ENCODE results near the gene STK4. TPM values are rescaled to one million over a fixed set of nuclear protein-coding genes. Genes with fewer than 3 reads are reported as not detected.

The STK4 gene
- total RNA-seq, 1 donor from 2014 or later: 245 TPM

DNA sequence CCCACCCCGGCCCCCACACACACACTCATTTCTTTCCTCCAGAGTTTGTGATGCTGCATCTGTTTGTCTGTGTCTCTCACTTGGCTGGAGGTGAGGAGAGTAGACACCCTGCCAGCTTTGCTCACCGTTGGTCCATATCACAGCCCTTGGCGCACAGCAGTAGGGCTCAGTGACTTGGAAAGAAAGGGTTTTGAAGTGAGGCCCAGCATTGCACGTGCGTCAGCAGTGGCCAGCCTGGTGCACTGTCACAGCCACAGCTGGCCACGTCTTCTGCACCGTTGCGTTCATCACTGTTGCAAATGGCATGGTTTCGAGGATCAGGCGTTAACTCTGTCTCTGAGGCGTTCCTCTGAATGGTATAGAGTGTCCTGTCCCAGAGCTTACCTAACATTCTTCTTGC, 145.0 kb downstream of the STK4 start:
- H3K4me3 Mint-ChIP-seq: no peak overlapping the region
- H3K36me3 Mint-ChIP-seq (ENCODE audit: low read depth): no peaks in the 10 kb centered on the region
- ChIA-PET CTCF (interaction anchor here (0.8 to 2.6 kb wide), 7 partner anchors 9 to 893 kb away, joined by 3 to 16 read pairs (median 4); no protein-coding TSS in a partner anchor), POLR2A (no interaction called here)
- no peak overlapping the region for H3K27ac Mint-ChIP-seq
- no peaks in the 10 kb centered on the region for H3K9me3 Mint-ChIP-seq
- H3K4me1 Mint-ChIP-seq: no peaks in the 10 kb centered on the region
- intact Hi-C loops (cut with micrococcal nuclease): no loop called here
- no peak for ATAC-seq (ENCODE audit: low read depth)
- no peak for DNase-seq
- peaks cover 10% of the 10 kb centered on the region for H3K27me3 Mint-ChIP-seq
- no peak for TF ChIP-seq CTCF (IDR thresholded peaks at IDR 0.05)

GRCh38 chr20:45111799-45112471, 145.6 kb downstream of the STK4 start:
- POLR2A ChIA-PET: no interaction called here
- intact Hi-C loops (cut with micrococcal nuclease): loop anchor here (1.0 kb wide), 1 partner anchor 68 kb away; no protein-coding TSS in a partner anchor

GRCh38 chr20:45112754-45113153, 146.4 kb downstream of the STK4 start:
- H3K9me3 Mint-ChIP-seq: no peaks in the 10 kb centered on the region
- intact Hi-C loops (cut with micrococcal nuclease): loop anchor here (1.0 kb wide), 1 partner anchor 68 kb away; no protein-coding TSS in a partner anchor
- no peak overlapping the region for H3K4me3 Mint-ChIP-seq
- TF ChIP-seq CTCF (IDR thresholded peaks at IDR 0.05): no peak
- no peak overlapping the region for H3K27ac Mint-ChIP-seq
- ChIA-PET CTCF (interaction anchor here (1.1 to 2.6 kb wide), 5 partner anchors 17 to 894 kb away, joined by 3 to 16 read pairs (median 3); no protein-coding TSS in a partner anchor), POLR2A (no interaction called here)
- H3K4me1 Mint-ChIP-seq: no peaks in the 10 kb centered on the region
- ATAC-seq (ENCODE audit: low read depth): no peak
- peaks cover 11% of the 10 kb centered on the region for H3K27me3 Mint-ChIP-seq
- DNase-seq: no peak
- H3K36me3 Mint-ChIP-seq (ENCODE audit: low read depth): no peaks in the 10 kb centered on the region

More at GRCh38 chr20:45111799-45112471, 145.6 kb downstream of the STK4 start:
- no peak overlapping the region for H3K27ac Mint-ChIP-seq
- H3K27me3 Mint-ChIP-seq: peaks cover 9% of the 10 kb centered on the region
- CTCF ChIA-PET: interaction anchor here (0.8 to 2.6 kb wide), 7 partner anchors 16 to 893 kb away, joined by 3 to 16 read pairs (median 3); no protein-coding TSS in a partner anchor
- no peaks in the 10 kb centered on the region for H3K36me3 Mint-ChIP-seq (ENCODE audit: low read depth)
- no peak overlapping the region for H3K4me3 Mint-ChIP-seq
- ATAC-seq (ENCODE audit: low read depth): no peak
- no peaks in the 10 kb centered on the region for H3K4me1 Mint-ChIP-seq
- H3K9me3 Mint-ChIP-seq: no peaks in the 10 kb centered on the region
- DNase-seq: no peak
- no peak for TF ChIP-seq CTCF (IDR thresholded peaks at IDR 0.05)

- intact Hi-C loops (cut with micrococcal nuclease): no loop called here
- peaks cover 15% of the 10 kb centered on the region for H3K27me3 Mint-ChIP-seq
- POLR2A ChIA-PET: no interaction called here
Measured at GRCh38 chr20:45113865-45114264, 147.6 kb downstream of the STK4 start.

More at GRCh38 chr20:45113865-45114264, 147.6 kb downstream of the STK4 start:
- no peak for ATAC-seq (ENCODE audit: low read depth)
- CTCF ChIA-PET: interaction anchor here (1.1 to 1.2 kb wide), 2 partner anchors 14 to 178 kb away, joined by 3 read pairs; no protein-coding TSS in a partner anchor
- no peaks in the 10 kb centered on the region for H3K36me3 Mint-ChIP-seq (ENCODE audit: low read depth)
- no peak for DNase-seq
- no peak overlapping the region for H3K4me3 Mint-ChIP-seq
- H3K27ac Mint-ChIP-seq: no peak overlapping the region
- no peak for TF ChIP-seq CTCF (IDR thresholded peaks at IDR 0.05)
- H3K4me1 Mint-ChIP-seq: no peaks in the 10 kb centered on the region
- no peaks in the 10 kb centered on the region for H3K9me3 Mint-ChIP-seq

Measured in activated B cell treated with CpG ODN at 0.5 μM for 24 hours (primary cell).